Endothelial cell (in vitro differentiated cells): ENCODE data around the gene MICB. TPM values are rescaled to one million over a fixed set of nuclear protein-coding genes. Genes with fewer than 3 reads are reported as not detected.
A peak's percentile ranks its signal among the peaks of the same experiment; 100 is the strongest.
"Not testable (repeated sequence)": the region's sequence is repeated elsewhere in the genome, so short reads cannot be mapped to it uniquely, and the experiment has no call there.

Experiments
- DNase-seq: peaks from one replicate; pipeline ENCODE4 v3.0.0; 2021; ENCODE audit warnings: low spot score
- H3K27ac Mint-ChIP-seq: one replicate; pipeline ENCODE4 v1.8.0; 2021; ENCODE audit warnings: mixed read lengths, inconsistent platforms; ENCODE audit not compliant: unreplicated experiment
- H3K27me3 Mint-ChIP-seq: one replicate; pipeline ENCODE4 v1.8.0; 2021; ENCODE audit warnings: mild to moderate bottlenecking, moderate library complexity, mixed read lengths, inconsistent platforms; ENCODE audit not compliant: unreplicated experiment
- H3K36me3 Mint-ChIP-seq: one replicate; pipeline ENCODE4 v1.8.0; 2021; ENCODE audit warnings: mild to moderate bottlenecking, low read depth, mixed read lengths, inconsistent platforms; ENCODE audit not compliant: unreplicated experiment
- H3K4me1 Mint-ChIP-seq: one replicate; pipeline ENCODE4 v1.8.0; 2021; ENCODE audit warnings: mild to moderate bottlenecking, mixed read lengths, inconsistent platforms; ENCODE audit not compliant: unreplicated experiment
- H3K4me3 Mint-ChIP-seq: one replicate; pipeline ENCODE4 v1.8.0; 2021; ENCODE audit warnings: mild to moderate bottlenecking, mixed read lengths, inconsistent platforms; ENCODE audit not compliant: unreplicated experiment
- H3K9me3 Mint-ChIP-seq: one replicate; pipeline ENCODE4 v1.8.0; 2021; ENCODE audit warnings: mixed read lengths, inconsistent platforms; ENCODE audit not compliant: unreplicated experiment
- long read RNA-seq: library from polyadenylated mRNA; unstranded; transcript quantifications from one replicate; pipeline ENCODE4 v2.0.0, GENCODE V29; 2020; ENCODE audit not compliant: unreplicated experiment
- total RNA-seq: library from RNA; stranded (reverse); fragmentation: NEBNext Ultra II Directional; extraction: Animal tissue kit (Norgen Biotek cat#: 25700); gene quantifications from one replicate; pipeline ENCODE4 v1.2.1, GENCODE V29; 2021; ENCODE audit not compliant: unreplicated experiment
- TF ChIP-seq, protein P1 (sequence below): fragments of 200-600 bp; sonication (generic); IDR thresholded peaks from one replicate; pipeline ENCODE4 v1.5.0; 2021; ENCODE audit warnings: antibody characterized with exemption; ENCODE audit not compliant: unreplicated experiment

The MICB gene
- total RNA-seq = 3.6 TPM
- long read RNA-seq, partial matches to known transcripts = 2 of 3 reads
- long read RNA-seq, other reads (novel, unspliced or antisense) = 0 of 3 reads

GRCh38 chr6:31497531-31498476 is at the start of gene MICB:
TSS of gene MICB (plus strand) at chr6:31498145. CDS start at chr6:31498194, 49 bp downstream.
- TF ChIP-seq, protein P1, sequence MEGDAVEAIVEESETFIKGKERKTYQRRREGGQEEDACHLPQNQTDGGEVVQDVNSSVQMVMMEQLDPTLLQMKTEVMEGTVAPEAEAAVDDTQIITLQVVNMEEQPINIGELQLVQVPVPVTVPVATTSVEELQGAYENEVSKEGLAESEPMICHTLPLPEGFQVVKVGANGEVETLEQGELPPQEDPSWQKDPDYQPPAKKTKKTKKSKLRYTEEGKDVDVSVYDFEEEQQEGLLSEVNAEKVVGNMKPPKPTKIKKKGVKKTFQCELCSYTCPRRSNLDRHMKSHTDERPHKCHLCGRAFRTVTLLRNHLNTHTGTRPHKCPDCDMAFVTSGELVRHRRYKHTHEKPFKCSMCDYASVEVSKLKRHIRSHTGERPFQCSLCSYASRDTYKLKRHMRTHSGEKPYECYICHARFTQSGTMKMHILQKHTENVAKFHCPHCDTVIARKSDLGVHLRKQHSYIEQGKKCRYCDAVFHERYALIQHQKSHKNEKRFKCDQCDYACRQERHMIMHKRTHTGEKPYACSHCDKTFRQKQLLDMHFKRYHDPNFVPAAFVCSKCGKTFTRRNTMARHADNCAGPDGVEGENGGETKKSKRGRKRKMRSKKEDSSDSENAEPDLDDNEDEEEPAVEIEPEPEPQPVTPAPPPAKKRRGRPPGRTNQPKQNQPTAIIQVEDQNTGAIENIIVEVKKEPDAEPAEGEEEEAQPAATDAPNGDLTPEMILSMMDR = no peak
- no peaks in the 10 kb centered on the region for H3K9me3 Mint-ChIP-seq
- no peaks in the 10 kb centered on the region for H3K36me3 Mint-ChIP-seq
- H3K4me3 Mint-ChIP-seq = peak within 1 kb of the TSS; percentile 92
- H3K4me1 Mint-ChIP-seq = peaks cover 8% of the 10 kb centered on the region
- H3K27me3 Mint-ChIP-seq = peaks cover 11% of the 10 kb centered on the region
- H3K27ac Mint-ChIP-seq = peak within 1 kb of the TSS; percentile 48
- peak; percentile 55 for DNase-seq

- TF ChIP-seq, protein P1 = no peak
- Mint-ChIP-seq H3K4me1 (no peaks in the 10 kb centered on the region), H3K27me3 (no peaks in the 10 kb centered on the region), H3K36me3 (peaks cover 4% of the 10 kb centered on the region), H3K4me3 (no peak overlapping the region), H3K27ac (no peak overlapping the region), H3K9me3 (no peaks in the 10 kb centered on the region)
- no peak for DNase-seq
These were observed 47.2 kb upstream of the MICB start for GRCh38 chr6:31450751-31451150.

DNA sequence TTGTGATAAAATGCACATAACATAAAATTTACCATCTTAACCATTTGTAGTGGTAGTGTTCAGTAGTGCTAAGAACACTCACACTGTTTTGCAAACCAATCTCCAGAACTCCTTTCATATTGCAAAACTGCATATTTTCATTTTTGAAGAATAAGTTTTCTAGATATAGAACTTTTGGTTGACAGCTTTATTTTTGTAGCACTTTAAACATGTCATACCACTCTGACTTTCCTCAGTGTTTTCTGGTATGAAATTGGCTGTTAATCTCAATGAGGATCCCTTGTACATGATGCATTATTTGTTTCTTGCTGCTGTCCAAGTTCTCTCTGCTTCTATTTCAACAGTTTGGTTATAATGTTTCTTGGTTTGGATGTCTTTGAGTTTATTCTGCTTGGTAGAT is 45.1 kb upstream of the MICB start:
- H3K9me3 Mint-ChIP-seq = no peaks in the 10 kb centered on the region
- H3K4me3 Mint-ChIP-seq = no peak overlapping the region
- TF ChIP-seq, protein P1 = no peak
- no peak for DNase-seq
- H3K4me1 Mint-ChIP-seq = no peaks in the 10 kb centered on the region
- H3K27ac Mint-ChIP-seq = no peak overlapping the region
- no peaks in the 10 kb centered on the region for H3K27me3 Mint-ChIP-seq
- H3K36me3 Mint-ChIP-seq = peaks cover 4% of the 10 kb centered on the region

DNA sequence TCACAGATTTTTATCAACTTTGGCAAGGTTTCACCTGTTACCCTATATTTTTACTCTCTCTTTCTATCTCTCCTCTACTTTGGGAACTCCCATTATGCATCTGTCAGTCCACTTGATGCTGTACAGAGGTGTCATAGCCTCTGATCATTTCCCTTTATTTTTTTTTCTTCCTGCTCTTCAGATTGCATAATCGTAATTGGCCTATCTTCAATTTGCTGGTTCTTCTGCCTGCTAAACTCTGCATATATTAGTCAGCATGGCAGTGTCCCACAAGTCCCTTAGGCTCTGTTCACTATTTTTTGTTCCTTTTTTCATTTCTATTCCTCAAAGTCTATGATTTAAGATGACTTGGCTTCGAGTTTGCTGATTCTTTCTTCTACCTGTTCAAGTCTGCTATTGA is 44.7 kb upstream of the MICB start:
- Mint-ChIP-seq H3K36me3 (peaks cover 4% of the 10 kb centered on the region), H3K9me3 (no peaks in the 10 kb centered on the region), H3K27me3 (no peaks in the 10 kb centered on the region), H3K4me3 (no peak overlapping the region), H3K4me1 (no peaks in the 10 kb centered on the region), H3K27ac (no peak overlapping the region)
- no peak for DNase-seq
- TF ChIP-seq, protein P1 = no peak

GRCh38 chr6:31459864-31460263 is 38.1 kb upstream of the MICB start:
- not testable (repeated sequence) for H3K4me3 Mint-ChIP-seq, H3K36me3 Mint-ChIP-seq, DNase-seq, H3K27ac Mint-ChIP-seq, H3K9me3 Mint-ChIP-seq, H3K4me1 Mint-ChIP-seq, H3K27me3 Mint-ChIP-seq
